Stimulated activated CD8-positive, alpha-beta memory T cell treated with anti-CD3 and anti-CD28 coated beads, Interleukin-15, amount 100 ng/mL, for 48 hours (primary cell): ENCODE data around the gene TESPA1.

Experiments
- DNase-seq, 2 donors: peaks; one replicate each; pipeline ENCODE4 v3.0.0-alpha.2; 2020; ENCODE audit warnings: low read depth in 2 of 2

Gene TESPA1, protein sequence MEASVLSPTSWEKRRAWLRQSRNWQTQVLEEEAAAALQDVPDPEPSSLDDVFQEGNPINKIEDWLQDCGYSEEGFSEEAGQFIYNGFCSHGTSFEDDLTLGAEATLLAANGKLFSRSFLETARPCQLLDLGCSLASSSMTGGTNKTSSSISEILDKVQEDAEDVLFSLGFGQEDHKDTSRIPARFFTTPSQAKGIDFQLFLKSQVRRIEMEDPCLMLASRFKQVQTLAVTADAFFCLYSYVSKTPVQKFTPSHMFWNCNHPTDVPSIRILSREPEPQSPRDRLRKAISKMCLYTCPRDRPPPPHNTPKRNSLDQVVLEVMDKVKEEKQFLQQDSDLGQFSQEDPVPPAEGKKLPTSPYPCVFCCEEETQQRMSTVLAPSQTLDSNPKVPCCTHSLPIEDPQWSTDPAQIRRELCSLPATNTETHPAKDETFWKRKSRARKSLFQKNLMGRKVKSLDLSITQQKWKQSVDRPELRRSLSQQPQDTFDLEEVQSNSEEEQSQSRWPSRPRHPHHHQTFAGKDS

DNA sequence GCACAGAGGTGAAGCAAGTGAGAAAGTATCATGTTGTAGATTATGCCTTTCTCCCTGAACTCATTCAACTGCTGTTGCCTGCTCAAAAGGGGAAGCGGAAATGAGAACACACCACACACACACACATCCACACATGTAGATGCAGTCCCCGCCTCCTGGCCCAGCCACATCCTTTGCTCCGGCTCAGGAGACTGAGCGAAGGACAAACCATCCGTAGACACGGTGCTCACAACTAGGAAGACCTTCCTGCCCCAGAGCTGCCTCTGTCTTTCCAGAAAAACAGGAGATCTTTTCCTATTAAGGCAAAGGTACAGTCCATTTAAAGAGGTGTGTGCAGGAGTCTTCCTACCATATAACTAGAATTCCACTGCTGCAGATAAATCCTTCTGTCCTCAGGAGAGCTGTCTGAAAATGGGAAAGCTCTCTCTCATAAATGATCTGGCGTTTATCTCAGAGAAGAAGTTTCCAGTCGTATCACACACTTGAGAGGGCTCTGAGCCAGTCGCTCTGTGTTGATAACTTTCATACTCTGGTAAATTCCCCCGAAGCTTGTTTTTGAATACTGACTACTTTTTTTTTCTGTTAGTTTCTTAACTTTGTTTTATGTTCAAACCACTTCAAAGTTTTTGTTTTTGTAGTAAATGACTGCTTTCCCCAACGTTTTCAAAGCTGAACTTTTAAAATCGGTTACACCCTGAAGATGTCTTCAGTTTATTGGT lies at the start of gene TESPA1:
TSS of gene TESPA1 (minus strand) at position 105 of the 719 bp plus-strand sequence. CDS start 10,200 bp downstream, outside the sequence.
- DNase-seq = peak; percentile 75 to 78

- DNase-seq = no peak
Measured at GRCh38 chr12:55034218-55034617, 49.7 kb upstream of the TESPA1 start.

GRCh38 chr12:55025508-55025907 lies 40.9 kb upstream of the TESPA1 start:
- DNase-seq = no peak

GRCh38 chr12:55024575-55024974 lies 40.0 kb upstream of the TESPA1 start:
- DNase-seq = no peak

GRCh38 chr12:55019784-55020183 lies 35.2 kb upstream of the TESPA1 start, which contains the start of gene NEUROD4:
NEUROD4 (plus strand) TSS chr12:55019974; CDS start chr12:55026440, 6,466 bp downstream.
- DNase-seq = no peak

GRCh38 chr12:55017416-55017925 lies 32.9 kb upstream of the TESPA1 start:
- no peak for DNase-seq

DNA sequence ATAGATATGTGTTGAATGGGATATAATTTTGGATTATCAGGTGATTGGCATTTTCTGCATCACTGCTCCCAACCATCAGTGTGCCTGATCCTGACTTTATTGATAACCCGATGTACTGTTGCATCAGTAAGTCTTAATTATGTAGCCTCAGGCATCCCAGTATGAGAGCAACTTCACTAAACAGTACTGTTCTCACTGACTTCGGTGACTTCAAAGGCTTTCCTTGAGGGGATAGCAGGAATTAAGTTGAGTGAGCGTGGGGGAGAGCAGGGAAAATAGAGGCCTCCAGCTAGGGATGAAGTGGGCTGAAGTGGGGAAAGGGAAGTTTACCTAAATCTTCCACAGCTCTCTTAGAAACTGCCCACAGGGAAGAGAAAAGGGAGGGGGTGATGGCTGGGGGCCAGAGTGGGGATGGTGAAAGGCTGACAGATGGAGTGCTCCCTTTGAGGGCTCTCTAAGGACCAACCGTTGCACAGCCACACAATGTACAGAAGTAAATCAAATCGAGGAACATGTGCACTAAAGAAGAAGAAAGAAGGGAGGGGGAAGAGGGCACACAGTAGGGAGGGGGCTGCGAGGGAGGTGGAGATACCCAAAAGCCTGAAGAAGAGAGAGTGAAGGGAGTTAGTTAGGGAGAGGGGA lies 24.5 kb upstream of the TESPA1 start:
- no peak for DNase-seq

DNA sequence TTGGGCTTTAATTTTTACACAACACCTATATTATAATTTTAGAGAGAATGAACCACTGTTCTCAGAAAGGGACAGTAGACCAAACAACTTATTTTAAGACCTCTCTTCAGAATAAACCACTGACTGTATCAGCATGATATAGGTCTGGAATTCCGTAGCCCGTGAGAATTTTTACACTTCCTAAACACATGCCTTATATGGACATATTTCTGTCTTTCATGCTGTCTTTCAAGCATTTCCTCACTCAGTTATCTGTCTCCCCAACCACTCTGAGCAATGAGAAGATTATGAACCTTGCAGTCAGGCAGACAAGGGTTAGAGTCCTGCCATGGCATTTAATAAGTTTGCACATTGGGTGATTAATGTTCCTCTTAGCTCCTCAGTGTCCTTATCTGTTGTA lies 17.8 kb upstream of the TESPA1 start:
- no peak for DNase-seq

GRCh38 chr12:55001198-55001868 lies 16.8 kb upstream of the TESPA1 start:
- no peak for DNase-seq

DNA sequence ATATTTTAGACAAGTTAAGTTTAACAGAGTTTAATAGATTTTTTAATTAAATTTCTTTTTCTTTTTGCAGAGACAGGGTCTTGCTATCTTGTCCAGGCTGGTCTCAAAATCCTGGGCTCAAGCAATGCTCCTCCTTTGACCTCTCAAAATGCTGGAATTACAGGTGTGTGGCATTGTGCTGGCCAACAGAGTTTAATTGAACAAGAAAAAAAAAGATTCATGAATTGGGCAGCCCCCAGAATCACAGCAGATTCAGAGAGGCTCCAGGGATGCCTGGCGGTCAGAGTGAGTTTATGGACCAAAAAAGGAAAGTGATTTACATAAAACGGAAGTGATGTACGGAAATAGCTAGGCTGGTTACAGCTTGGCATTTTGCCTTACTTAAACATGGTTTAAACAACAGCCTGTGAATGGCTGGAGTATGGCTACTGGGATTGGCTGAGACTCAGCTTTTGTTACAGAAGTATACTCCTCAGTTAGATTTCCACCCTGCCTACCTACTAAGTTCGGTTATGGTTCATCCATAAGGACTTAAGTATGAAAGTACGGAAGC lies 14.5 kb upstream of the TESPA1 start:
- DNase-seq = no peak

GRCh38 chr12:54997929-54998522 lies 13.5 kb upstream of the TESPA1 start:
- no peak for DNase-seq

DNA sequence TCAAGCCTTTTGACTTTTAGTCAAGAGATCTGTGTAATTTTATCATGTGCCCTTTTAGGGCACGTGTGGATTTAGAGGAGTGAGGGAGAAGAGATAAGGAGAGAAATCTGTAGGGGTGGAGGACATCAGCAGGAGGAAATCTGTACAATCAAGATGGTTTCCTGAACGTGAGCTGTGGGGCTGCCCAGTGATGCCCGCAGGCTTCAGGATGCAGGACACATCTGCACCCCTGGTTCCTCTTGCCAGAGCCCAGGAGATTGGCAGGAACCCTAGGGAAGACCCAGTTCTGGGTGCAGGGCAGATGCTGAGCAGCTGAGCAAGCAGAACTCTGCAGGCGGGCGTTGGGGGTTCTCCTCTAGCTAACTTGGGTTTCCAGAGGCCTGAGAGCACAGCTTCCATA lies 11.6 kb upstream of the TESPA1 start:
- no peak for DNase-seq

DNA sequence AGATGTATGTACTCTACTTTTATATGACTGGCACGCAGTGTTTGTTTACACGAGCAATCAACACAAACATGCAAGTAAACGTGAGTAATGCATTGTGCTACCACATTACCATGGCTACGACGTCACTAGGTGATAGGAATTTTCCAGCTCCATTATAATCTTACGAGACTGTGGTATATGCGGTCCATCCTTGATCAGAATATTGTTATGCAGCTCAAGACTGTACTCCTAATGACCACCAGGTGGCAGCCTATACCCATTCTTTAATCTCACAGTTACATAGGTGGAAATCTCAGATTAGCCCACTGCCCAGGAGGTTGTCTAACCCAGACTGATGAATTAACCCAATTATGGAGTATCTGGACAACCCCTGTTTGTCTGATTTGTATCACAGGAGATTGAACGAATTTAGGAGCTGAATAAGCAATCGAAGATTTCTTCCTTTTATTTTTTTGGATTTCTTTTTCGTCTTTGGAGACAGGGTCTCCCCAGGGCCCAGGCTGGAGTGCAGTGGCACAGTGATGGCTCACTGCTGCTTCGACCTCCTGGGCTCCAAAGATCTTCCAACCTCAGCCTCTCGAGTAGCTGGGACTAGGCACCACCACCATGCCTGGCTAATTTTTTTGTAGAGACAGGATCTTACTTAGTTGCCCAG lies 8.7 kb upstream of the TESPA1 start:
- peak in 1 of 2 donors; percentile 34 for DNase-seq

DNA sequence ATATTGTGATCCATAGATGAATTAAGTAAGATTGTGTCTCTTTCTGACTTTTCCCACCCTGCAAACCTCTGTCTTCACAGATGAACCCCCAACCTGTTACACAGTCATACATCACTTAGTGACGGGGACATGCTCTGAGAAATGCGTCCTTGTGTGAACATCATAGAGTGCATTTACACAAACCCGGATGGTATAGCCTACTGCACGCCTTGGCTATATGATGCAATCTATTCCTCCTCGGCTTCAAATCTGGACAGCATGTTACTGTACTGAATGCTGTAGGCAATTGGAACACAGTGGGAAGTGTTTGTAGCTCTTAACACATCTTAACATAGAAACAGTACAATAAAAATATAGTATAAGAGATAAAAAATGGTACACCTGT lies 7.4 kb upstream of the TESPA1 start:
- no peak for DNase-seq

GRCh38 chr12:54991161-54991990 lies 6.8 kb upstream of the TESPA1 start:
- DNase-seq = peak in 1 of 2 donors; percentile 24

DNA sequence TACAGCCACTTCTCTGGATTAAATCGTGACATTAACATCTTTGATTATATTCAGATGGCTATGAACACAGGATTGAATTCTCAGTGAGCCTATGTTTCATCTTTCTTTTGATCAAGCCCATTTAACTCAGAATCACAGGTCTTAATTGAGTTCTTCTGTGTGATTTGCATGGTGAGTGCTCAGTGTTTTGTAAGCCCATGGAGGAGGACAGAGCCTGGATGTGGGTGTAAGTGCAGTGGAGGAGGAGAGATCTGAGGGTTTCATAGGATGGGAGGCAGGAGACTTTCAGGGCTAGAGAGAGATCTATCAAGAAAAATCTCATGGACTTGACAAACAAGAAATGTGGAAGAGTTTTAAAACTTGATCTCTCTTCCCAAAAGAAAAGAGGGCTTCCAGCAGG lies 5.3 kb upstream of the TESPA1 start:
- DNase-seq = no peak

- DNase-seq = no peak
Measured at GRCh38 chr12:54988402-54989054, 4.0 kb upstream of the TESPA1 start.

DNA sequence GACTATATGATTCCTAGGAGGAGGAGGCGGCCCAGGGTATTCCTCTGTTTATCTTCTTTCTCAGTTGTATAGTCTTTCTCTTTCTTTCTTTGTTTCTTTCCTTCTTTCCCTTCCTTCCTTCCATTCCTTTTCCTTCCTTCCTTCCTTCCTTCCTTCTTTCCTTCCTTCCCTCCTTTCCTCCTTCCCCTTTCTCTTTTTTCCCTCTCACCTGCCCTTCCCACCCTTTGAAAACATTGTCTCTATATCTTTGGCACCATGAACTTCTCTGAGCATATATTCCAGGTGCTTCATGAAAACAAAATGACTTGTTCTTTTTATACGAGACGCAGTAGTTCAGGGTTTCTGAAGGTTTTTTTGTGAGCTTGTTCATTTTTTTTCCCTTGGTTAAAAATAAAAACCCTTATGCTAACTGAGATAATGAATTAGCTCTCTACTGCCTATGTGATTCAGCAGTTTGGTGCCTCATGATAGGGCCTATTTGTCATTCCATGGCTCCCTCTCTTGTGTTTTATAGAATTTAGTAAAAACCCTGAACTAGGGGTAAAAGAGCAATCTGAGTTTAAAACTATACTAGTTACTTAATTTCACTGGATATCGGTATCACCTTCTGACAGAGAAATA lies 3.2 kb upstream of the TESPA1 start:
- DNase-seq = no peak
